Measurements from ENCODE around the gene INHBC.
A peak's percentile ranks its signal among the peaks of the same experiment; 100 is the strongest.
"Not testable (repeated sequence)": the region's sequence is repeated elsewhere in the genome, so short reads cannot be mapped to it uniquely, and the experiment has no call there.

INHBC gene

DNA sequence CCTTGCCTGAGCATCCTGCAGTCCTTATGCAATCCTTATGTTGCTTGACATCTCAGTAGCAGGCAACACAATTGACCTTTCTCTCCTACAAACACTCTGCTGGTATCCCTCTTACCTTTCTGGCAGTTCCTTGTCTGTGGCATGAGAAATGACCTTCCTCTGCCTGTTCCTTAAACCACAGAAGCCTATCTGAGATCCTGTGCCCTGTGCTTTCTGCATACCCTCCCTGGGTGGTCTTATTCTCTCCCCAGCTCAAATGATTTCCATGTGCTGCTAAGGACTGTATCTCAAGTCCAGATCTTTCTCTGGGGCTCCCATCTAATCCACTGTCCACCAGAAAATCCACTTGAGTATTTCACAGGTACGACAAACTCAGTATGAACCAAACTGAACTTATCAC is 47.1 kb downstream of the INHBC start:
- DNase-seq (ENCODE audit: low read depth in 1 of 2, low spot score in 1 of 2) = no peak

DNA sequence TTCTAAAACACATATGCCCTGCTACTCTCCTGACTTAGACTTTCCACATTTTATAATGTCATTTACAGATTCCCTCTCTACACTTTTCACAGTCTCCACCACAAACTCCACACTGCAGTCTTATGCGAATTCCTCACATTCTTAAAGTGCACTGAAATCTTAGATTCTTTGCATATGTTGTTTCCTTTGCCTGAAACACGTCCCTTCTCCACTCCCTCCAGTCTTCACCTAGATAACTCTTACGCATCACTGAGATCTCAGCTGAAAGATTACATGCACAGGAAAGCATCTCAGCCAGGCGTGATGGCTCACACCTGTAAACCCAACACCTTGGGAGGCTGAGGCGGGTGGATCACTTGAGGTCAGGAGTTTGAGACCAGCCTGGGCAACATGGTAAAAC is 48.9 kb downstream of the INHBC start:
- DNase-seq (ENCODE audit: low read depth in 1 of 2, low spot score in 1 of 2) = no peak

GRCh38 chr12:57485695-57486094 is 51.1 kb downstream of the INHBC start:
- DNase-seq (ENCODE audit: low read depth in 1 of 2, low spot score in 1 of 2) = no peak

DNA sequence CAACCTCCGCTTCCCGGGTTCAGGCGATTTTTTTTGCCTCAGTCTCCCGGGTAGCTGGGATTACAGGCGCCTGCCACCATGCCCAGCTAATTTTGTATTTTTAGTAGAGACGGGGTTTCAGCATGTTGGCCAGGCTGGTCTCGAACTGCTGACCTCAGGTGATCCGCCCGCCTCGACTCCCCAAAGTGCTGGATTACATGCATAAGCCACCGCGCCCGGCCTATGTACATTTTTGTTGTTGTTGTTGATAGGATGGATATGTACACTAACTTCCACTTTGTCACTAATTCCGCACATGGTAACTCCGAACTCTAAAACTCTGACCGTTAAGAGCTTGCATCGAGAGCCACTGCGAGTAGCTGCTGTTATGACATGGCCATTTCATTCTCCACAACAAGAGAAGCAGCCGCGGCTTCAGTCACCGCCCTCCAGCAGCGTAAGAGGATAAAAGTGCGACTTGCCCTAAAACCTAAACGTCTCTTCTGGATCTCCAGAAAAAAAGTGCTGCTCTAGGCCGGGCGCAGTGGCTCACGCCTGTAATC is 52.5 kb downstream of the INHBC start:
- DNase-seq (ENCODE audit: low read depth in 1 of 2, low spot score in 1 of 2) = no peak

DNA sequence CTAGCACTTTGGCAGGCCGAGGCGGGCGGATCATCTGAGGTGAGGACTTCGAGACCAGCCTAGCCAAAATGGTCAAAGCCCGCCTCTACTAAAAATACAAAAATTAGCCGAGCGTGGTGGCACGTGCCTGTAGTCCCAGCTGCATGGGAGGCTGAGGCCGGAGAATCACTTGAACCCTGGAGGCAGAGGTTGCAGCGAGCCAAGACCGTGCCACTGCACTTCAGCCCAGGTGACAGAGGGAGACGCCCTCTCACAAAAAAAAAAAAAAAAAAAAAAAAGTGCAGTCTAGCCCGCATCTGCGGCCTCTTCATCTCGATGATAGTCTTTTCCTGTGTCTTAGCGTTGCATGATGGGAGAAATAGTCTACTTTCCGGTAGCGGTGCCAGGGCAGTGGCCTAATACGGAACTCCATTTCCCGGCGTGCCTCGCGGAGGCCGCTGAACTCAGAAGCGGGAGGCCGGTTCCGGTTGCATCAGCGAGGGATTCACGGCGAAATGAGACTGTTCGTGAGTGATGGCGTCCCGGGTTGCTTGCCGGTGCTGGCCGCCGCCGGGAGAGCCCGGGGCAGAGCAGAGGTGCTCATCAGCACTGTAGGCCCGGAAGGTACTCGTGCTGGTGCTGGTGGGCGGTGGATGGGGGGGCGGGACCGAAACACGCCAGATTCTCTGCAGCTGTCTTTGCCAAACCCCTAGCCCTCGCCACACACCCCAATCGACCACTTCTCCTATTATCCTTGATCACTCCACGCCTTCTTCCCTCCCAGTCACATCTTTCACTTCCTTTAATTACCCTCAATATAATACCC is 53.2 kb downstream of the INHBC start, which contains the start of gene MARS1:
Gene MARS1 (plus strand): TSS at position 472 of the 805 bp plus-strand sequence. CDS start 23 bp downstream, at position 495.
- DNase-seq (ENCODE audit: low read depth in 1 of 2, low spot score in 1 of 2) = peak; percentile 75 to 92

GRCh38 chr12:57488402-57489156 is 54.0 kb downstream of the INHBC start:
- no peak for DNase-seq (ENCODE audit: low read depth in 1 of 2, low spot score in 1 of 2)

GRCh38 chr12:57489157-57489641 is 54.6 kb downstream of the INHBC start:
- DNase-seq (ENCODE audit: low read depth in 1 of 2, low spot score in 1 of 2) = no peak

DNA sequence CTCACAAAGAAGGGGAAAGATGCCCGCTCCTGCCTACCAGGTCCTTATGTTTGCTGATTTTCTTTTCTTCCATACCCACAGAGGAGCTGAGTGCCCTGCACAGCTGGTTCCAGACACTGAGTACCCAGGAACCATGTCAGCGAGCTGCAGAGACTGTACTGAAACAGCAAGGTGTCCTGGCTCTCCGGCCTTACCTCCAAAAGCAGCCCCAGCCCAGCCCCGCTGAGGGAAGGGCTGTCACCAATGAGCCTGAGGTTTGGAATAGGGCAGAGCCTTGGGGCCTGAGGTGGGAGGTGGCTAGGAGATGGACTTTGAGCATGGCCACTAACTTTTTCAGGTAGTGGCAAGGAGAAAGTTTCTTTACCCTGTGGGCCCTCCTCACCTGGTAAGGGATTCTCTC is 55.5 kb downstream of the INHBC start:
- DNase-seq (ENCODE audit: low read depth in 1 of 2, low spot score in 1 of 2) = no peak

DNA sequence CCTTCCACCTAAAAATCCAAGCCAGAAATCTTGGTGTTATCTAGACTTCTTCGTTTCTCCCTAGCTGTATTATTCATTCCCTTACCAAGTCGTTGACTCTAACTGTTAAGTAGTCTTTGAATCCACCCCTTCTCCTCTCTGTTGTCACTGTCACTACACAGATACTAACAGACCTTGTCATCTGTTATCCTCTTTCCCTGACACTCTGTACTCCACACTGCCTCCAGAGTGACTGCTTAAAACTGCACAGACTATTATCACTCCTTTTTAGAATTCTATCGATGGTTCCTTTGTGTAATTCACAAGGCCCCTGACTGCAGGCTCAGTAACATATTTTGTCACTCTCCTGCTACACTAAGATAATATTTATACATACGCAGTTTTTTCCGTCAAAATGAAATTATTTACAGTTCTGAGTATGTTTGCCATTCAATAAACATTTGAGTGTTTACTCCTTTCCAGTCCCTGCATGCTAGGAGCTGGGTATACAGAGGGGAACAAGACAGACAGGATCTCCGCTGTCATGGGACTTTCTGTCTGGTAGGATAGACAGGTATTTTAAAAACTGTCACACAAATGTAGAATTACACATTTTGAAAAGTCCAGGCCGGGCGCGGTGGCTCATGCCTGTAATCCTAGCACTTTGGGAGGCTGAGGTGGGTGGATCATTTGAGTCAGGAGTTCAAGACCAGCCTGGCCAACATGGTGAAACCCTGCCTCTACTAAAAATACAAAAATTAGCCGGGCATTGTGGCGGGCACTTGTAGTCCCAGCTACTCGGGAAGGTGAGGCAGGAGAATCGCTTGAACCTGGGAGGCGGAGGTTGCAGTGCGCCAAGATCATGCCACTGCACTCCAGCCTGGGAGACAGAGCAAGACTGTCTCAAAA is 57.1 kb downstream of the INHBC start:
- no peak for DNase-seq (ENCODE audit: low read depth in 1 of 2, low spot score in 1 of 2)

- DNase-seq (ENCODE audit: low read depth in 1 of 2, low spot score in 1 of 2) = not testable (repeated sequence)
These were observed 60.6 kb downstream of the INHBC start for GRCh38 chr12:57495051-57495701.

- DNase-seq (ENCODE audit: low read depth in 1 of 2, low spot score in 1 of 2) = no peak
These were observed 62.2 kb downstream of the INHBC start for GRCh38 chr12:57496822-57497221.

DNA sequence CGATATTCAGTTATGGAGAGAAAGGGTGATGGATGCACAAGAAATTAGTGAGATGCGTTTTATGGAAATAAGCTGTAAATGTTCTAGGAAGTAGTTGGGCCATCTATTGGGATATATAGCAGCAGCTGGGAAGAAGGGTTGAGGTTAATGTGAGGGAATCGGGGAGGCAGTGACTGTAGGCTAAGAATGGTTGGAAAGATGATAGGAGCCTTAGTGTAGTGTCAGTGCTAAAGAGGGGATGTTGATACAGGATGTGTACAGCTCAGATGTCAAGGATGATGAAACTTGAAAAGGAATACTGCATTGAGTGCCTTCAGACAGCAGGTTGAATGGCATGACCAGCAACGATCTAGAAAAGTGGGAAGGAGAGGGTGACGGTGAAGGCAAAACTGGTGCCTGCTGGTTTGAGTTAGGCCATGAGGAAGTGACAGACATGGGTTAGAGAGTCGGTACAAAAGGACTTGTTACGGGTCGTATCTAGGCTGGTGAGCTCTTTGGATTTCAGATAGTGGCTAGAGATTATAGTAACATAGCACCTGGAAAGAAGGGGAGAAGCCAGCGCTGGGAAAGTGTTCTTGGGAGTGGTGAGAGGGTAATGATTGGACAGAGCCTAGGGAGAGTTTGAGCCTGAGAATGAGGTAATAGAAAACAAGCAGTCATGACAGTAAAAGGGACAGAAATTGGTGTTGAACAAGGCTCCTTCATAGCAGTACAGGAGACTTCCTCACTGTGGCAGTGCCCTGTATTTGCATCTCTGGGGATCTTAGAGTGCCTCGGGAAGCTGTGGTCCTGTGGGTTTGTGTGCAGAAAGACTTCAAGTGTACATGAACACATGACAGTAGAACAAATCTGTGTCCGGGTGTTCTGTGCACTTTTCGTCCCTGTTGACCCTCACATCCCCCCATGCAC is 62.9 kb downstream of the INHBC start:
- no peak for DNase-seq (ENCODE audit: low read depth in 1 of 2, low spot score in 1 of 2)

GRCh38 chr12:57498132-57498502 is 63.5 kb downstream of the INHBC start:
- no peak for DNase-seq (ENCODE audit: low read depth in 1 of 2, low spot score in 1 of 2)

DNA sequence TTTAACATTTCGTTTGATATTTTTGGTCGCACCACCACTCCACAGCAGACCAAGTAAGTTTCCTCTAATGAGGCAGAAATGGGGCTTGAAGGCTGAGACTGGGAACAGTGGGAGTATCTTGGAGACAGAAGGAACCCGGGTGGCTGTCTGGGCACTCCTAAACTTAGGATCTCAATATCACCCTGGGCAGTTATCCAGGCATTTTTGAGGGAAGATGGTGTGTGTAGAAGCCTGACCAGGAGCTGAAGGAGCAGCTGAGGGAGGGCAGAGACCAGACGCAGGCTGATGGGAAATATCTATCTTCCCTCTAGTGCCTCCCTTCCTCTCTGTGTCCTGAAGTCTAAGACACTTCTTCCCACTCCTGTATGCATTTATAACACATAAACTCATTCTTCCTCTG is 64.0 kb downstream of the INHBC start:
- no peak for DNase-seq (ENCODE audit: low read depth in 1 of 2, low spot score in 1 of 2)

- no peak for DNase-seq (ENCODE audit: low read depth in 1 of 2, low spot score in 1 of 2)
These were observed 65.6 kb downstream of the INHBC start for GRCh38 chr12:57500213-57500612.
